T47D (cell line): ENCODE measurements around the gene SOX18.

Experiments
- DNase-seq, 2 experiments: peaks; one replicate each; pipeline versions ENCODE4 v3.0.0 to v3.0.0-alpha.2; 2011 to 2012; ENCODE audit warnings: low read depth in 1 of 2, low spot score in 1 of 2
- JUND ChIP-seq: IDR thresholded peaks from 2 replicates; pipeline ENCODE4 v1.6.1; 2012; ENCODE audit warnings: low read depth
- in situ Hi-C: cut with HindIII; loops from 2 replicates; pipeline ENCODE4 v1.10.0; 2016; ENCODE audit warnings: low sequenced_read_pairs, low pct_unique_long_range_greater_than_20kb

The SOX18 gene

GRCh38 chr20:64070244-64070993, 21.0 kb upstream of the SOX18 start:
- in situ Hi-C loops, result no loop called here
- TF ChIP-seq JUND, result no peak
- DNase-seq, result no peak

- peak; percentile 47 to 89 for DNase-seq
- TF ChIP-seq JUND, result no peak
- in situ Hi-C loops, result no loop called here
Observed at GRCh38 chr20:64069614-64070243, 20.3 kb upstream of the SOX18 start.

GRCh38 chr20:64069209-64069613, 19.8 kb upstream of the SOX18 start:
- in situ Hi-C loops, result no loop called here
- no peak for DNase-seq
- TF ChIP-seq JUND, result no peak

GRCh38 chr20:64068386-64069208, 19.2 kb upstream of the SOX18 start:
- TF ChIP-seq JUND, result no peak
- in situ Hi-C loops, result no loop called here

GRCh38 chr20:64067733-64068307, 18.4 kb upstream of the SOX18 start:
- no peak for TF ChIP-seq JUND
- no peak for DNase-seq
- in situ Hi-C loops, result no loop called here

More at GRCh38 chr20:64068386-64069208, 19.2 kb upstream of the SOX18 start:
- no peak for DNase-seq

GRCh38 chr20:64067005-64067632, 17.7 kb upstream of the SOX18 start:
- no peak for TF ChIP-seq JUND
- DNase-seq, result no peak
- in situ Hi-C loops, result no loop called here

GRCh38 chr20:64065974-64066343, 16.5 kb upstream of the SOX18 start:
- in situ Hi-C loops, result no loop called here
- peak in 1 of 2 experiments; percentile 67 for DNase-seq
- TF ChIP-seq JUND, result no peak

- TF ChIP-seq JUND, result no peak
- no peak for DNase-seq
- in situ Hi-C loops, result no loop called here
Observed at GRCh38 chr20:64065062-64065973, 15.9 kb upstream of the SOX18 start.

- no peak for DNase-seq
- in situ Hi-C loops, result no loop called here
Observed at GRCh38 chr20:64064145-64064698, 14.8 kb upstream of the SOX18 start.

GRCh38 chr20:64063389-64064144, 14.1 kb upstream of the SOX18 start:
- in situ Hi-C loops, result no loop called here
- no peak for TF ChIP-seq JUND
- no peak for DNase-seq

More at GRCh38 chr20:64064145-64064698, 14.8 kb upstream of the SOX18 start:
- no peak for TF ChIP-seq JUND
